GM19468 (cell line): Measurements from ENCODE around the gene SSR2.
A peak's percentile ranks its signal among the peaks of the same experiment; 100 is the strongest.

Experiments used
- ATAC-seq: cut with Tn5 transposase; IDR thresholded peaks from one replicate; pipeline ENCODE4 v1.9.1; 2021; ENCODE audit warnings: mild to moderate bottlenecking, moderate library complexity, moderate number of reproducible peaks; ENCODE audit not compliant: unreplicated experiment; ENCODE audit errors: extremely low read depth

SSR2 gene

GRCh38 chr1:156020293-156021092 is at the start of gene SSR2:
Gene SSR2, minus strand, starts transcription at chr1:156020951. Its CDS starts 784 bp downstream, at chr1:156020167.
- peak; percentile 44 for ATAC-seq

- no peak for ATAC-seq
Measured at GRCh38 chr1:156070548-156070947, 49.8 kb upstream of the SSR2 start.

- no peak for ATAC-seq
Measured at GRCh38 chr1:156069490-156070455, 49.0 kb upstream of the SSR2 start.

- no peak for ATAC-seq
Measured at GRCh38 chr1:156067262-156067661, 46.5 kb upstream of the SSR2 start.

GRCh38 chr1:156065871-156066270 is 45.1 kb upstream of the SSR2 start:
- no peak for ATAC-seq

GRCh38 chr1:156065212-156065611 is 44.5 kb upstream of the SSR2 start:
- ATAC-seq, result no peak

- no peak for ATAC-seq
Measured at GRCh38 chr1:156064615-156065014, 43.9 kb upstream of the SSR2 start.

- no peak for ATAC-seq
Measured at GRCh38 chr1:156063997-156064285, 43.2 kb upstream of the SSR2 start.

GRCh38 chr1:156062189-156062588 is 41.4 kb upstream of the SSR2 start:
- ATAC-seq, result no peak

GRCh38 chr1:156060937-156061636 is 40.3 kb upstream of the SSR2 start, which contains the start of gene RAB25:
Gene RAB25, plus strand, starts transcription at chr1:156061160. Its CDS starts 241 bp downstream, at chr1:156061401.
- ATAC-seq, result no peak

- no peak for ATAC-seq
Measured at GRCh38 chr1:156056326-156056849, 35.6 kb upstream of the SSR2 start.

- ATAC-seq, result no peak
Measured at GRCh38 chr1:156055281-156056048, 34.7 kb upstream of the SSR2 start.

- peak; percentile 82 for ATAC-seq
Measured at GRCh38 chr1:156054500-156055280, 33.9 kb upstream of the SSR2 start, which contains the start of gene LAMTOR2. Gene LAMTOR2, plus strand, starts transcription at chr1:156054782. Its CDS starts 108 bp downstream, at chr1:156054890.

- no peak for ATAC-seq
Measured at GRCh38 chr1:156053768-156054499, 33.2 kb upstream of the SSR2 start, which contains the start of gene UBQLN4. Gene UBQLN4, minus strand, starts transcription at chr1:156053798. Its CDS starts 97 bp downstream, at chr1:156053701.

- ATAC-seq, result no peak
Measured at GRCh38 chr1:156052862-156053767, 32.4 kb upstream of the SSR2 start.

- no peak for ATAC-seq
Measured at GRCh38 chr1:156051011-156051725, 30.4 kb upstream of the SSR2 start.
